Caco-2 (cell line): ENCODE measurements around the gene CFAP251. TPM values are rescaled to one million over a fixed set of nuclear protein-coding genes. Genes with fewer than 3 reads are reported as not detected.

Experiments used
- BruUV-seq: library from RNA; stranded (reverse); fragments of 400-500 nt; replicated peaks from 2 replicates; lab custom pipeline; 2021; lab: Mats Ljungman, UMichigan
- CTCF ChIA-PET: fragments of 300-600 bp; sonication (Branson Sonifier 250); formaldehyde crosslinking; loops from one replicate; lab custom pipeline; 2022; ENCODE audit warnings: antibody characterized with exemption; lab: Charles Lee
- POLR2A ChIA-PET: fragments of 300-600 bp; sonication (Branson Sonifier 250); formaldehyde crosslinking; loops from one replicate; lab custom pipeline; 2022; ENCODE audit warnings: antibody characterized with exemption; lab: Charles Lee
- DNase-seq, 2 experiments: peaks; one replicate each; pipeline versions ENCODE4 v3.0.0 to v3.0.0-alpha.2; 2020 to 2022
- H3K27me3 ChIP-seq: replicated peaks from 2 replicates; pipeline ENCODE4 v1.6.0; 2011; ENCODE audit warnings: low read length; ENCODE audit not compliant: control insufficient read depth, insufficient read depth
- H3K36me3 ChIP-seq: 2 replicates; pipeline ENCODE4 v1.5.1; 2011; ENCODE audit warnings: low read length; ENCODE audit not compliant: control insufficient read depth, insufficient read depth
- H3K4me1 ChIP-seq: fragments of 250-450 bp; sonication (Bioruptor Pico); 2 replicates; pipeline ENCODE4 v1.5.1; 2020; ENCODE audit warnings: mild to moderate bottlenecking
- H3K4me3 ChIP-seq: 2 replicates; pipeline ENCODE4 v1.5.1; 2011; ENCODE audit warnings: low read depth, mild to moderate bottlenecking, control low read depth, low read length
- H3K9me3 ChIP-seq: fragments of 250-450 bp; sonication (Bioruptor Pico); 2 replicates; pipeline ENCODE4 v1.5.1; 2020; ENCODE audit warnings: mild to moderate bottlenecking, moderate library complexity
- H3K27ac Mint-ChIP-seq: one replicate; pipeline ENCODE4 v1.8.0; 2022; ENCODE audit warnings: mixed read lengths; ENCODE audit not compliant: unreplicated experiment
- H3K27me3 Mint-ChIP-seq: one replicate; pipeline ENCODE4 v1.8.0; 2022; ENCODE audit warnings: mixed read lengths; ENCODE audit not compliant: insufficient read depth, unreplicated experiment
- H3K36me3 Mint-ChIP-seq: one replicate; pipeline ENCODE4 v1.8.0; 2022; ENCODE audit warnings: mild to moderate bottlenecking, mixed read lengths; ENCODE audit not compliant: insufficient read depth, unreplicated experiment
- H3K4me1 Mint-ChIP-seq: one replicate; pipeline ENCODE4 v1.8.0; 2022; ENCODE audit warnings: low read depth, mixed read lengths; ENCODE audit not compliant: unreplicated experiment
- H3K4me3 Mint-ChIP-seq: one replicate; pipeline ENCODE4 v1.8.0; 2022; ENCODE audit warnings: mild to moderate bottlenecking, moderate library complexity, mixed read lengths; ENCODE audit not compliant: unreplicated experiment
- H3K9me3 Mint-ChIP-seq: one replicate; pipeline ENCODE4 v1.8.0; 2022; ENCODE audit warnings: mixed read lengths; ENCODE audit not compliant: unreplicated experiment
- intact Hi-C: fragments of 100-400 bp; cut with micrococcal nuclease; formaldehyde crosslinking; loops from one replicate; pipeline ENCODE4 v1.10.0; 2022; ENCODE audit not compliant: unreplicated experiment
- total RNA-seq: library from RNA; stranded (reverse); gene quantifications from 2 replicates; pipeline ENCODE4 v1.2.3, GENCODE V29; 2022
- TF ChIP-seq, protein P1 (sequence below), 2 experiments: fragments of 200-600 bp in 1 of 2; IDR thresholded peaks; 1 replicate in 1 of 2; 2 replicates in 1 of 2; pipeline versions ENCODE4 v1.5.1 to v1.8.0; 2011 to 2022; ENCODE audit warnings: antibody characterized with exemption in 1 of 2, control low read depth in 1 of 2, inconsistent platforms in 1 of 2, low read depth in 1 of 2, low read length in 1 of 2, mild to moderate bottlenecking in 1 of 2, moderate library complexity in 1 of 2; ENCODE audit not compliant: insufficient read depth in 1 of 2, severe bottlenecking in 1 of 2, unreplicated experiment in 1 of 2

CFAP251 gene
- total RNA-seq, 1 experiment from 2014 or later, result 1.2 TPM

DNA sequence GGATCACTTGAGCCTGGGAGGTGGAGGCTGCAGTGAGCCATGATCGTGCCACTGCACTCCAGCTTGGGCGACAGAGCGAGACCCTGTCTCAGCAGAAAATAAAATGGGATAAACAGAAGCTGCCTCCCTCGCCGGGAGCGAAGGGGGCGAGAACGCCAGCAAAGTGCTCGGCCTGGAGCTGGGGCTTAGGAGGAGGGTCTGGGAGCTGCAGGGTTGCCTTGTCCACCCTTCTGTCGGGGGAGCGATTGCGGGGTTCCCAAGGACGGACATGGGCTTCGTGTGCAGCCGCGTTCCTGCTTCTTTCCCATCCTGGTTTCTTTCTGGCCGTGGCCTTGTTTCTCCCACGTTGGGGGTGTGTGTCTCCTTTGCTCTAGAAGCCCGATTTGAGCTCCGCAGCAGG lies 132.3 kb downstream of the CFAP251 start:
- ChIA-PET POLR2A (no interaction called here), CTCF (interaction anchor here (0.7 kb wide), 1 partner anchor 13 kb away, joined by 3 read pairs; no protein-coding TSS in a partner anchor)
- no TSS peak for BruUV-seq
- Mint-ChIP-seq H3K27ac (no peak overlapping the region), H3K27me3 (no peaks in the 10 kb centered on the region), H3K36me3 (peaks cover 12% of the 10 kb centered on the region), H3K4me1 (peaks cover 6% of the 10 kb centered on the region), H3K4me3 (no peak overlapping the region), H3K9me3 (no peaks in the 10 kb centered on the region)
- no peak for DNase-seq
- TF ChIP-seq, protein P1, sequence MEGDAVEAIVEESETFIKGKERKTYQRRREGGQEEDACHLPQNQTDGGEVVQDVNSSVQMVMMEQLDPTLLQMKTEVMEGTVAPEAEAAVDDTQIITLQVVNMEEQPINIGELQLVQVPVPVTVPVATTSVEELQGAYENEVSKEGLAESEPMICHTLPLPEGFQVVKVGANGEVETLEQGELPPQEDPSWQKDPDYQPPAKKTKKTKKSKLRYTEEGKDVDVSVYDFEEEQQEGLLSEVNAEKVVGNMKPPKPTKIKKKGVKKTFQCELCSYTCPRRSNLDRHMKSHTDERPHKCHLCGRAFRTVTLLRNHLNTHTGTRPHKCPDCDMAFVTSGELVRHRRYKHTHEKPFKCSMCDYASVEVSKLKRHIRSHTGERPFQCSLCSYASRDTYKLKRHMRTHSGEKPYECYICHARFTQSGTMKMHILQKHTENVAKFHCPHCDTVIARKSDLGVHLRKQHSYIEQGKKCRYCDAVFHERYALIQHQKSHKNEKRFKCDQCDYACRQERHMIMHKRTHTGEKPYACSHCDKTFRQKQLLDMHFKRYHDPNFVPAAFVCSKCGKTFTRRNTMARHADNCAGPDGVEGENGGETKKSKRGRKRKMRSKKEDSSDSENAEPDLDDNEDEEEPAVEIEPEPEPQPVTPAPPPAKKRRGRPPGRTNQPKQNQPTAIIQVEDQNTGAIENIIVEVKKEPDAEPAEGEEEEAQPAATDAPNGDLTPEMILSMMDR (IDR thresholded peaks at IDR 0.05; ENCODE audit: insufficient read depth in 1 of 2, low read depth in 1 of 2, low read length in 1 of 2, severe bottlenecking in 1 of 2, unreplicated experiment in 1 of 2), result no peak
- Histone ChIP-seq H3K27me3 (no peaks in the 10 kb centered on the region), H3K36me3 (peaks cover 2% of the 10 kb centered on the region; the same call in 1 of the 2 replicates), H3K4me3 (no peak overlapping the region), H3K9me3 (no peaks in the 10 kb centered on the region), H3K4me1 (peaks cover 12% of the 10 kb centered on the region)
- intact Hi-C loops, result no loop called here

DNA sequence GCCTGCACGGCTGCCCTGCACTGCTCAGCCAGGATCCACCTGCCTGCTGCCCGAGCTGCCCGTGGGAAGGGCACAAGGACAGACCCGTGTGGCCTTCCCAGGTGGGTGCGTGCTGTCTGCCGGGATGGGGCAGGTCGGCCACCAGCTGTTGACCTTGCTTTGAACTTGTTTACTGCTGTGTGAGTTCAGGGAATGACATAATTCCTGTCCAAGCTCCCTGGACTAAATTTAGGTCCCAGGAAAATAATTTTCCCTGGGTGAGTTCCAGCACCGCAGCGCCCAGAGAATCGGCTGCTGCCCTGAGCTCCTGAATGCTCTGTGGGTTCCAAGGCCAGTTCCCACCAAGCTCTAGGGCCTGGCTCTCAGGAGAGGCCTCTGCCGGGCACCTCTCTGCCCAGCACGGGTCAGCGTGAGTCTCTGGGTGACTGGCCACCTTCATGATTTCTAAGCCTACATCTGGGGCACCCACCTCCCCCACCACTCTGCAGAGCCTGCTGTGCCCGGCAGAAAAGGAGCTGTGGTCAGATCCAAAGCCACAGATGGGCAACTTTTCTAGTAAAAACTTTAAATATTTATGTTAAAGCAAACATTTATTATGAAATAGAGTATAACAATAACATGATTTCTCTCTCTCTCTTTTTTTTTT lies 133.0 kb downstream of the CFAP251 start:
- Mint-ChIP-seq H3K27me3 (no peaks in the 10 kb centered on the region), H3K27ac (no peak overlapping the region), H3K4me3 (no peak overlapping the region), H3K36me3 (peaks cover 8% of the 10 kb centered on the region), H3K9me3 (no peaks in the 10 kb centered on the region), H3K4me1 (peaks cover 6% of the 10 kb centered on the region)
- no peaks in the 10 kb centered on the region for H3K27me3 ChIP-seq
- peaks cover 2% of the 10 kb centered on the region for H3K36me3 ChIP-seq
- H3K4me3 ChIP-seq, result no peak overlapping the region
- peaks cover 12% of the 10 kb centered on the region for H3K4me1 ChIP-seq
- no peak for DNase-seq
- CTCF ChIA-PET, result interaction anchor here (0.7 kb wide), 1 partner anchor 12 kb away, joined by 3 read pairs; no protein-coding TSS in a partner anchor
- POLR2A ChIA-PET, result no interaction called here
- TF ChIP-seq, protein P1 (IDR thresholded peaks at IDR 0.05; ENCODE audit: insufficient read depth in 1 of 2, low read depth in 1 of 2, low read length in 1 of 2, severe bottlenecking in 1 of 2, unreplicated experiment in 1 of 2), result no peak
- intact Hi-C loops, result no loop called here
- no TSS peak for BruUV-seq
- no peaks in the 10 kb centered on the region for H3K9me3 ChIP-seq

DNA sequence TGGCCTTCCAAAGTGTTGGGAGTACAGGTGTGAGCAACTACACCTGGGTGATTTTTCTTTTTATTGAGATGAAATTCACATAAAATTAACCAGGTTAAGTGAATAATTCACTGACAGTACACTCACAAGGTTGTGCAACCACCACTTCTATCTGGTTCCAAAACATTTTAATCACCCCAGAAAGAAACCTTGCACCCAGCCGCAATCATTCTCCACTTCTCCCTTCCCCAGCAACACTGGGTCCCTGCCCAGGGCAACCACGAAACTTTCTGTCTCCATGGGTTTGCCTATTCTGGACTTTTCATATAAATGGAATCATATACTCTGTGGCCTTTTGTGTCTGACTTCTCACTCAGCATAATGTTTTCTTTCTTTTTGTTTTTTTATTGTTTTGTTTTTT lies 133.9 kb downstream of the CFAP251 start:
- POLR2A ChIA-PET, result no interaction called here
- intact Hi-C loops, result no loop called here
- peaks cover 2% of the 10 kb centered on the region for H3K36me3 ChIP-seq

More for the DNA sequence above, 133.9 kb downstream of the CFAP251 start:
- Histone ChIP-seq H3K4me1 (peaks cover 12% of the 10 kb centered on the region), H3K27me3 (no peaks in the 10 kb centered on the region), H3K9me3 (no peaks in the 10 kb centered on the region), H3K4me3 (no peak overlapping the region)
- TF ChIP-seq, protein P1 (IDR thresholded peaks at IDR 0.05; ENCODE audit: insufficient read depth in 1 of 2, low read depth in 1 of 2, low read length in 1 of 2, severe bottlenecking in 1 of 2, unreplicated experiment in 1 of 2), result no peak
- no peaks in the 10 kb centered on the region for H3K27me3 Mint-ChIP-seq
- no peak overlapping the region for H3K4me3 Mint-ChIP-seq
- DNase-seq, result no peak
- no TSS peak for BruUV-seq
- peaks cover 12% of the 10 kb centered on the region for H3K36me3 Mint-ChIP-seq
- peaks cover 6% of the 10 kb centered on the region for H3K4me1 Mint-ChIP-seq
- no peak overlapping the region for H3K27ac Mint-ChIP-seq
- no peaks in the 10 kb centered on the region for H3K9me3 Mint-ChIP-seq
- CTCF ChIA-PET, result no interaction called here

Other genes with a start within 250 kb of the CFAP251 start
- gene MORN3, start 248.9 kb upstream of the CFAP251 start, total RNA-seq, result 21.8 and 36.5 TPM in 2 replicates
- 15.5 and 15.9 TPM in 2 replicates for gene TMEM120B, start 205.8 kb upstream of the CFAP251 start, total RNA-seq
- 33.8 and 36.7 TPM in 2 replicates for gene RHOF, start 124.9 kb upstream of the CFAP251 start, total RNA-seq
- gene SETD1B, start 114.6 kb upstream of the CFAP251 start, total RNA-seq, result 16.8 and 17.6 TPM in 2 replicates
- gene HPD, start 59.7 kb upstream of the CFAP251 start, total RNA-seq, result 0.20 TPM in 1 of 2 replicates, not detected in the other
- gene PSMD9, start 29.8 kb upstream of the CFAP251 start, total RNA-seq, result 53.0 and 63.3 TPM in 2 replicates
- gene BCL7A, start 103.3 kb downstream of the CFAP251 start, total RNA-seq, result 13.0 and 15.5 TPM in 2 replicates
- 51.3 and 54.5 TPM in 2 replicates for gene MLXIP, start 160.2 kb downstream of the CFAP251 start, total RNA-seq